Measurements from ENCODE around the gene SIL1.

SIL1 gene

GRCh38 chr5:139062910-139063663 is 135.1 kb downstream of the SIL1 start:
- H3K9me2 ChIP-seq (replicated peaks; ENCODE audit: control insufficient read depth, low read length), result no peaks in the 10 kb centered on the region
- H3K27me3 ChIP-seq (ENCODE audit: control insufficient read depth, low read length), result no peaks in the 10 kb centered on the region
- H4K20me1 ChIP-seq (ENCODE audit: control insufficient read depth, insufficient read depth, low read depth, low read length), result no peaks in the 10 kb centered on the region
- H3K27ac ChIP-seq (ENCODE audit: low read depth, low read length), result no peak overlapping the region
- no peak for TF ChIP-seq CTCF (IDR thresholded peaks at IDR 0.05; ENCODE audit: low read depth, low read length, poor library complexity, severe bottlenecking)
- TF ChIP-seq EZH2phosphoT487 (IDR thresholded peaks at IDR 0.05; ENCODE audit: borderline replicate concordance, low read length), result no peak
- H3F3A ChIP-seq (ENCODE audit: control insufficient read depth, insufficient read depth), result no peaks in the 10 kb centered on the region
- H3K4me3 ChIP-seq (ENCODE audit: low read length), result no peak overlapping the region
- H3K9me3 ChIP-seq (ENCODE audit: control insufficient read depth, insufficient read depth, low read length), result no peaks in the 10 kb centered on the region
- no peaks in the 10 kb centered on the region for H3K79me2 ChIP-seq (ENCODE audit: control insufficient read depth, low read length)
- H3K36me3 ChIP-seq (ENCODE audit: control insufficient read depth, low read length), result no peaks in the 10 kb centered on the region
- H3K4me2 ChIP-seq (ENCODE audit: low read length), result no peak overlapping the region
- H3K4me1 ChIP-seq (ENCODE audit: control insufficient read depth, low read length), result peaks cover 3% of the 10 kb centered on the region; the same call in 1 of the 2 replicates

DNA sequence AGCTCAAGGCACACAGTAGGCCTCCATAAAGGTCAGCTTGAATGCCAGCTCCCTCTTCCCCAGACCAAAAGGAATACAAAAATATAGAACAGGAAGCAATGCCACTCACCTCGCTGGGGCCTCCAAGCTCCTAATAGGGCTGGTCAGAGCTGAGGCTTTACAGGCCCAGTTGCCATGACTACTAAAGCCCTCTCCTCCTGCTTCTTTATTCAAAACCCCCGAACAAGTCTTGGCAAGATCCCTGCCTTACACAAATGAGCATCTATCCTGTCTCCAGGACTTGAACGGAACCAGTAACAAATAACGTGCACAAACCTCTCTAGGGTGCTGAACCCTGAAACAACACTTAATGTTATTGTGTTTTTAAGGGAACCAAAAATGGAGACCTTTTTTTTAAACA is 136.3 kb downstream of the SIL1 start:
- no peaks in the 10 kb centered on the region for H4K20me1 ChIP-seq (ENCODE audit: control insufficient read depth, insufficient read depth, low read depth, low read length)
- H3K79me2 ChIP-seq (ENCODE audit: control insufficient read depth, low read length), result no peaks in the 10 kb centered on the region
- H3K9me3 ChIP-seq (ENCODE audit: control insufficient read depth, insufficient read depth, low read length), result no peaks in the 10 kb centered on the region
- peaks cover 3% of the 10 kb centered on the region; the same call in 1 of the 2 replicates for H3K4me1 ChIP-seq (ENCODE audit: control insufficient read depth, low read length)
- no peak overlapping the region for H3K4me3 ChIP-seq (ENCODE audit: low read length)
- no peaks in the 10 kb centered on the region for H3K36me3 ChIP-seq (ENCODE audit: control insufficient read depth, low read length)
- H3K9me2 ChIP-seq (replicated peaks; ENCODE audit: control insufficient read depth, low read length), result no peaks in the 10 kb centered on the region
- H3K27ac ChIP-seq (ENCODE audit: low read depth, low read length), result no peak overlapping the region
- no peaks in the 10 kb centered on the region for H3K27me3 ChIP-seq (ENCODE audit: control insufficient read depth, low read length)
- H3K4me2 ChIP-seq (ENCODE audit: low read length), result no peak overlapping the region
- H3F3A ChIP-seq (ENCODE audit: control insufficient read depth, insufficient read depth), result no peaks in the 10 kb centered on the region
- TF ChIP-seq CTCF (IDR thresholded peaks at IDR 0.05; ENCODE audit: low read depth, low read length, poor library complexity, severe bottlenecking) (no peak), EZH2phosphoT487 (IDR thresholded peaks at IDR 0.05; ENCODE audit: borderline replicate concordance, low read length) (no peak)

DNA sequence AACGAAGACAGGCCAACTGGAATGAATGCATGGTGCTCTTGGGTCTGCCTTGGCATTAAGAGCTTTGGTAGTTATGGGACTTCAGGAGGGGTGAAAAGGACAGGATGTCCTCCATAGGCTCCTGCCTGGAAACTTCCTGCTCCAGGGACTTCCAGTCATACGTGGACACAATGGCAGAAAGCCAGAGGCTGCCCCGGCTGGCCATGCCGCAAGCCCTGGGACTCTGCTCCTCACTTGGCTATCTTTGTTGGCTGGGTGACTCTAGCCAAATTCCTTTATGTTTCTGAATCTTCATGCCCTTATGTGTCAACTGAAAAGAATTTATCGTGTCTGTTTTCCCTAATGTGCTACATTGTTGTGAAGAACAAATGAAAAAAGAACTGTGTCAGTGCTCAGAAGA is 136.9 kb downstream of the SIL1 start:
- Histone ChIP-seq H3K4me3 (ENCODE audit: low read length) (no peak overlapping the region), H4K20me1 (ENCODE audit: control insufficient read depth, insufficient read depth, low read depth, low read length) (no peaks in the 10 kb centered on the region), H3K4me1 (ENCODE audit: control insufficient read depth, low read length) (peaks cover 3% of the 10 kb centered on the region; the same call in 1 of the 2 replicates), H3K36me3 (ENCODE audit: control insufficient read depth, low read length) (no peaks in the 10 kb centered on the region), H3K9me2 (replicated peaks; ENCODE audit: control insufficient read depth, low read length) (no peaks in the 10 kb centered on the region), H3K4me2 (ENCODE audit: low read length) (no peak overlapping the region), H3K27me3 (ENCODE audit: control insufficient read depth, low read length) (no peaks in the 10 kb centered on the region), H3K79me2 (ENCODE audit: control insufficient read depth, low read length) (no peaks in the 10 kb centered on the region), H3K27ac (ENCODE audit: low read depth, low read length) (no peak overlapping the region), H3F3A (ENCODE audit: control insufficient read depth, insufficient read depth) (no peaks in the 10 kb centered on the region), H3K9me3 (ENCODE audit: control insufficient read depth, insufficient read depth, low read length) (no peaks in the 10 kb centered on the region)
- no peak for TF ChIP-seq EZH2phosphoT487 (IDR thresholded peaks at IDR 0.05; ENCODE audit: borderline replicate concordance, low read length)
- no peak for TF ChIP-seq CTCF (IDR thresholded peaks at IDR 0.05; ENCODE audit: low read depth, low read length, poor library complexity, severe bottlenecking)
